T-cell (primary cell): ENCODE measurements around the gene SMARCD3. TPM values are rescaled to one million over a fixed set of nuclear protein-coding genes. Genes with fewer than 3 reads are reported as not detected.

Source experiments
- ATAC-seq, 4 experiments: fragments of 200-7000 bp in 3 of 4; fragments of 150-1000 bp in 1 of 4; cut with Tn5 transposase; replicated peaks in 1 of 4; 1 replicate in 3 of 4; 2 replicates in 1 of 4; pipeline ENCODE4 v1.10.0; 2021; ENCODE audit warnings: moderate library complexity in 3 of 4, mild to moderate bottlenecking in 2 of 4, moderate number of reproducible peaks in 1 of 4
- CTCF ChIA-PET, 2 donors: fragments of 300-600 bp; sonication (Branson Sonifier 250); formaldehyde crosslinking; loops; one replicate each; lab custom pipeline; 2022; ENCODE audit warnings: antibody characterized with exemption in 2 of 2; lab: Charles Lee
- POLR2A ChIA-PET, 2 donors: fragments of 300-600 bp; sonication (Branson Sonifier 250); formaldehyde crosslinking; loops; one replicate each; lab custom pipeline; 2022; ENCODE audit warnings: antibody characterized with exemption in 2 of 2; lab: Charles Lee
- DNase-seq, 35 experiments: peaks; one replicate each; pipeline versions ENCODE4 v3.0.0 to v3.0.0-alpha.2; 2013 to 2023
- H3K27ac ChIP-seq: one replicate; pipeline ENCODE4 v1.5.1; 2013; ENCODE audit warnings: low read length
- H3K27me3 ChIP-seq, 2 experiments: replicated peaks in 1 of 2; 1 replicate in 1 of 2; 2 replicates in 1 of 2; pipeline versions ENCODE4 v1.6.1 to v1.7.0; 2013; ENCODE audit warnings: low read length in 1 of 2, mixed read lengths in 1 of 2; ENCODE audit not compliant: control insufficient read depth in 2 of 2, insufficient read depth in 2 of 2; ENCODE audit errors: extremely low read depth in 1 of 2
- H3K36me3 ChIP-seq, 2 donors: 1 replicate in 1 of 2; 2 replicates in 1 of 2; pipeline versions ENCODE4 v1.6.1 to v1.7.0; 2013; ENCODE audit warnings: low read length in 1 of 2; ENCODE audit not compliant: control insufficient read depth in 2 of 2, insufficient read depth in 1 of 2; ENCODE audit errors: extremely low read depth in 1 of 2
- H3K4me1 ChIP-seq, 2 experiments: 1 replicate in 1 of 2; 2 replicates in 1 of 2; pipeline versions ENCODE4 v1.6.1 to v1.7.0; 2013; ENCODE audit warnings: low read length in 2 of 2, mixed read lengths in 1 of 2; ENCODE audit not compliant: insufficient read depth in 2 of 2, control insufficient read depth in 1 of 2; ENCODE audit errors: extremely low read depth in 1 of 2
- H3K4me3 ChIP-seq, 2 donors: 1 replicate in 1 of 2; 2 replicates in 1 of 2; pipeline versions ENCODE4 v1.5.1 to v1.7.0; 2013; ENCODE audit warnings: mild to moderate bottlenecking in 2 of 2, low read length in 1 of 2, moderate library complexity in 1 of 2; ENCODE audit not compliant: control insufficient read depth in 1 of 2; ENCODE audit errors: extremely low read depth in 1 of 2
- H3K9me3 ChIP-seq: 2 replicates; pipeline ENCODE4 v1.7.0; 2013
- H3K27ac Mint-ChIP-seq, 2 donors: one replicate each; pipeline ENCODE4 v1.8.0; 2020 to 2021; ENCODE audit warnings: mild to moderate bottlenecking in 2 of 2, mixed read lengths in 2 of 2
- H3K27me3 Mint-ChIP-seq, 2 donors: one replicate each; pipeline ENCODE4 v1.8.0; 2021 to 2022; ENCODE audit warnings: mixed read lengths in 2 of 2
- H3K36me3 Mint-ChIP-seq: one replicate; pipeline ENCODE4 v1.8.0; 2021; ENCODE audit warnings: mixed read lengths
- H3K4me1 Mint-ChIP-seq, 3 donors: one replicate each; pipeline ENCODE4 v1.8.0; 2020 to 2022; ENCODE audit warnings: mixed read lengths in 3 of 3, mild to moderate bottlenecking in 1 of 3
- H3K4me3 Mint-ChIP-seq, 3 donors: one replicate each; pipeline ENCODE4 v1.8.0; 2020 to 2022; ENCODE audit warnings: mild to moderate bottlenecking in 3 of 3, mixed read lengths in 3 of 3, moderate library complexity in 3 of 3
- H3K9me3 Mint-ChIP-seq, 3 donors: one replicate each; pipeline ENCODE4 v1.8.0; 2020 to 2022; ENCODE audit warnings: mixed read lengths in 3 of 3
- WGBS: methylation state at CpG from one replicate; pipeline ENCODE4 v1.1.5; 2013; ENCODE audit warnings: missing lambda C conversion rate; ENCODE audit not compliant: insufficient coverage; 5-methylcytosine and 5-hydroxymethylcytosine counted together
- total RNA-seq, 35 experiments: library from RNA in 6 of 35; stranded (reverse) in 6 of 35; fragments of 120-200 nt in 1 of 35; gene quantifications; one replicate each; pipeline versions ENCODE4 v1.2.1 to v1.2.4 and lab custom pipeline; 2013 to 2026

SMARCD3 gene
- total RNA-seq, 5 donors from 2014 or later (not counting 1 experiment from before 2014, with no cell fraction given) = 6.3 to 28.5 (median 9.1) TPM

DNA sequence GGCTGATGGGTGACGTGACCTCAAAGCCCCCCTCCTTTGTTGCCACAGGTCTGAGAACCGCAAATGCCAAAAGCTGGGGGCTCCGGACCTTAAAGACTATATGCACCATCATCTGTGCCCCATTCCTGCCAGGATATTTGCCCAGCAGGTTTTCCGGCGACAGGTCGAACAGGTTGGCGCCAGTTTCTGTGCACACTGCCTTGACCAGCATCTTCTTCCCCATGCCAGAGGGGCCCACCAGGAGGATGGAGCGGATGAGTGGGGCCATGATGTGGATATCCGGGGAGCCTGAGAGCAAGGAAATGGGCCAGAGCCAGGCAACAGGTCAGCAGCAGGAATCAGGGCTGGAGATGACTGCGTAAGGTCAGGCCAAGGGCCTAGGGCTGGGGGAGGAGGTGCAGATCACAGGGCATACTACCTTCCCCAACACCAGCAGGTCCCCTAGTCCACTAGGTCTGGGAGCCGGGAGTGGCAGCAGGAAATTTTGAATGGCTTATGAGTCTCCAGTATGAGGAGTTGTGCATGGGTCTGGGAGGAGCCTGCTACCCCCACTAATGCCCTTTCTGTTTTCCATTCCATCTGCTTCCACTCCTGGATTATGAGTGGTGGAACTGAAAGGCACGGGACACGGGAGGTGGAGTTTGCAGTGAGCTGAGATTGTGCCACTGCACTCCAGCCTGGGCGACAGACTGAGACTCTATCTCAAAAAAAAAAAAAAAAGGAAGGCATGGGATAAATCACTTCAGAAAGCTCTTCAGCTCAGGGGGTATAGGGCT, 55.1 kb downstream of the SMARCD3 start:
- WGBS = 88% methylated on average over 7 of the region's 14 CpGs

DNA sequence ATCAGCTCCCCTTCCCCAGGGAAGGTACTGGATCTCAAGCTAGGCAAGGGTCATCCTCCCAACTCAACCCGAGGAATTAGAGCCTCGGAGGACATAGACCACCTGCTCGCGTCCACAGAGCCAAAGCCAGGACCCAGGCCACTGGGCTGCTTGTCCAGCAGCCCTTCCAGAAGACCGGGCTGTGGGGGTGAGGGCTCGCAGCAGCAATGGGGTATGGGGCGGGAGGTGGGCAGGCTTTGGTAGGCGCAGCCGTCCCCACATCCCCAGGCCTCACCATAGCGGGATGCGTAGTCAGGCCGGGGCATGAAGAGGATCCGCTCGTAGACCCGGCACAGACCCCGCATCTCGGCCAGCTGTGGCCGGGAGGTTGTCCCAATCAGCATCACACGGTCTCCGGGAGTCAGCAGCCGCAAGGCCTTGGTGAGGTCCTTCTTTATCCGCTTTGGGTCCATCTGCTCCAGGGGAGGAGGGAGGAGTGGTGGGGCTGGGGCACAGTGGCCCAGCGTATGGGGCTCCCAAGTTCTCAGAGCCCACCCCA, 56.4 kb downstream of the SMARCD3 start:
- ChIA-PET POLR2A (no interaction called here), CTCF (no interaction called here)
- Mint-ChIP-seq H3K4me3 (no peak overlapping the region), H3K27me3 (peaks cover 5 to 6% of the 10 kb centered on the region in 2 donors), H3K9me3 (no peaks in the 10 kb centered on the region), H3K27ac (no peak overlapping the region), H3K4me1 (peaks cover 0 to 13% (median 6%) of the 10 kb centered on the region in 3 donors), H3K36me3 (no peaks in the 10 kb centered on the region)
- ATAC-seq (no peak), DNase-seq (no peak)
- Histone ChIP-seq H3K27me3 (peaks cover 0 to 45% of the 10 kb centered on the region in 2 experiments), H3K4me3 (no peak overlapping the region), H3K36me3 (no peaks in the 10 kb centered on the region), H3K4me1 (peaks cover 0 to 15% of the 10 kb centered on the region in 2 experiments), H3K27ac (no peak overlapping the region), H3K9me3 (no peaks in the 10 kb centered on the region)
- WGBS = 93% methylated on average over 14 of the region's 23 CpGs

More for the DNA sequence above, 55.1 kb downstream of the SMARCD3 start:
- peaks cover 0 to 43% of the 10 kb centered on the region in 2 experiments for H3K27me3 ChIP-seq
- Mint-ChIP-seq H3K27ac (no peak overlapping the region), H3K9me3 (no peaks in the 10 kb centered on the region), H3K27me3 (peaks cover 5 to 6% of the 10 kb centered on the region in 2 donors), H3K4me1 (peaks cover 0 to 13% (median 6%) of the 10 kb centered on the region in 3 donors), H3K36me3 (no peaks in the 10 kb centered on the region), H3K4me3 (no peak overlapping the region)
- CTCF ChIA-PET = interaction anchor here in 1 of 2 donors (0.6 to 1.4 kb wide), 2 partner anchors 25 to 791 kb away, joined by 4 to 6 read pairs; no protein-coding TSS in a partner anchor
- DNase-seq (no peak), ATAC-seq (no peak)
- H3K9me3 ChIP-seq = no peaks in the 10 kb centered on the region
- peaks cover 0 to 15% of the 10 kb centered on the region in 2 experiments for H3K4me1 ChIP-seq
- no peak overlapping the region for H3K27ac ChIP-seq
- POLR2A ChIA-PET = no interaction called here
- H3K4me3 ChIP-seq = no peak overlapping the region
- no peaks in the 10 kb centered on the region for H3K36me3 ChIP-seq

DNA sequence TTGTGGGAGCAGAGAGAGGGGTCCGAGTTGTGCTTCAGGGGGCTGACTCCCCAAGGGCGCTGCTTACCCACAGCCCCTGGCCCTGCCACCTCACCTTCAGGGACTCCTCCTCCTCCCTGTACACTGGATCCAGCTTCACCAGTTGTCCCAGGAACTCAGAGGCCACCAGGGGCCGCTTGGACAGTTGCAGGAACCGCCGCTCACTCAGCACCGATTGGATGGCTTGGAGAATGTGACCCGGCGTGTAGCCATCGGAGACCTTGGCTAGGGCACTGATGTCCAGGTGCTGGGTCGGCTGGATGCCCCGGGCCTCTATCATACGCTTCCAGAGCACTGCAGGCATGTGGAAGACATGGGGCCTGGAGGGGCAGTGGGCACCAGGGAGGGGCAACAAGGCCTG, 57.0 kb downstream of the SMARCD3 start:
- no peaks in the 10 kb centered on the region for H3K36me3 Mint-ChIP-seq
- Histone ChIP-seq H3K27ac (no peak overlapping the region), H3K27me3 (peaks cover 0 to 40% of the 10 kb centered on the region in 2 experiments), H3K9me3 (no peaks in the 10 kb centered on the region), H3K4me3 (no peak overlapping the region), H3K36me3 (no peaks in the 10 kb centered on the region), H3K4me1 (peaks cover 0 to 15% of the 10 kb centered on the region in 2 experiments)
- no peak overlapping the region for H3K4me3 Mint-ChIP-seq
- ChIA-PET CTCF (no interaction called here), POLR2A (no interaction called here)
- peaks cover 0 to 13% (median 6%) of the 10 kb centered on the region in 3 donors for H3K4me1 Mint-ChIP-seq
- no peaks in the 10 kb centered on the region for H3K9me3 Mint-ChIP-seq
- 88% methylated on average over 11 of the region's 12 CpGs for WGBS
- DNase-seq (no peak), ATAC-seq (no peak)
- H3K27ac Mint-ChIP-seq = no peak overlapping the region
- peaks cover 5 to 6% of the 10 kb centered on the region in 2 donors for H3K27me3 Mint-ChIP-seq

- H3K27me3 Mint-ChIP-seq = no peaks in the 10 kb centered on the region
- H3K4me3 Mint-ChIP-seq = no peak overlapping the region
- no CpG with 5 or more reads among the region's 4 CpGs for WGBS
- ATAC-seq (no peak), DNase-seq (no peak)
- Histone ChIP-seq H3K9me3 (no peaks in the 10 kb centered on the region), H3K4me1 (peaks cover 0 to 3% of the 10 kb centered on the region in 2 experiments), H3K27ac (no peak overlapping the region), H3K4me3 (no peak overlapping the region), H3K27me3 (peaks cover 0 to 22% of the 10 kb centered on the region in 2 experiments), H3K36me3 (no peaks in the 10 kb centered on the region)
- no peaks in the 10 kb centered on the region for H3K36me3 Mint-ChIP-seq
- peaks cover 0 to 2% (median 2%) of the 10 kb centered on the region in 3 donors for H3K4me1 Mint-ChIP-seq
- POLR2A ChIA-PET = no interaction called here
- no peaks in the 10 kb centered on the region for H3K9me3 Mint-ChIP-seq
- CTCF ChIA-PET = no interaction called here
- no peak overlapping the region for H3K27ac Mint-ChIP-seq
These were observed 59.5 kb downstream of the SMARCD3 start for GRCh38 chr7:151189038-151189437.

Other genes with a start within 250 kb of the SMARCD3 start
- 10 to 100 TPM; 24.0 to 37.0 (median 31.8) TPM for gene ATG9B, start 224.2 kb downstream of the SMARCD3 start, total RNA-seq
- 10 to 100 TPM; 72.4 to 83.0 (median 74.8) TPM for gene ABCB8, start 220.2 kb downstream of the SMARCD3 start, total RNA-seq
- gene ASIC3, start 200.2 kb downstream of the SMARCD3 start, total RNA-seq = 10 to 100 TPM in 4 of 5 donors, 1 to 10 TPM in 1; 9.8 to 16.0 (median 11.9) TPM
- gene CDK5, start 190.8 kb downstream of the SMARCD3 start, total RNA-seq = 1 to 10 TPM; 5.3 to 8.4 (median 6.5) TPM
- gene SLC4A2, start 189.1 kb downstream of the SMARCD3 start, total RNA-seq = 10 to 100 TPM; 52.0 to 91.5 (median 74.4) TPM
- 100 to 1,000 TPM in 4 of 5 donors, 10 to 100 TPM in 1; 98.8 to 157 (median 151) TPM for gene FASTK, start 167.9 kb downstream of the SMARCD3 start, total RNA-seq
- 10 to 100 TPM; 44.0 to 67.0 (median 56.5) TPM for gene TMUB1, start 165.2 kb downstream of the SMARCD3 start, total RNA-seq
- gene AGAP3, start 162.2 kb downstream of the SMARCD3 start, total RNA-seq = 10 to 100 TPM; 28.2 to 67.3 (median 50.9) TPM
- gene GBX1, start 81.0 kb downstream of the SMARCD3 start, total RNA-seq = not detected
- not detected for gene ASB10, start 61.4 kb downstream of the SMARCD3 start, total RNA-seq
- gene H2BK1, start 38.2 kb downstream of the SMARCD3 start, total RNA-seq = 1 to 10 TPM; 3.1 to 7.7 (median 5.1) TPM
- 10 to 100 TPM; 22.9 to 39.7 (median 38.8) TPM for gene ABCF2, start 21.5 kb downstream of the SMARCD3 start, total RNA-seq
- gene CHPF2, start 16.2 kb downstream of the SMARCD3 start, total RNA-seq = 10 to 100 TPM; 34.2 to 66.1 (median 64.1) TPM
- gene NUB1, start 93.1 kb upstream of the SMARCD3 start, total RNA-seq = 10 to 100 TPM; 77.4 to 98.9 (median 87.7) TPM
- gene WDR86, start 161.3 kb upstream of the SMARCD3 start, total RNA-seq = 10 to 100 TPM in 3 of 5 donors, 1 to 10 TPM in 2; 3.1 to 26.0 (median 10.1) TPM
- gene CRYGN, start 191.4 kb upstream of the SMARCD3 start, total RNA-seq = 1 to 10 TPM in 2 of 5 donors, under 1 TPM in 1, not detected in 2; 0.98 to 1.8 (median 1.0) TPM